SU-DHL-6 (cell line): ENCODE measurements around the gene TIE1.

ENCODE experiments used
- H2AFZ ChIP-seq: fragments of 200-600 bp; sonication (generic); 2 replicates; pipeline ENCODE4 v1.6.1; 2014; ENCODE audit warnings: low read depth, mild to moderate bottlenecking, moderate library complexity, mixed read lengths, antibody characterized with exemption, low read length; ENCODE audit not compliant: severe bottlenecking
- H3F3A ChIP-seq: fragments of 200-600 bp; shearing (Covaris generic); 2 replicates; pipeline ENCODE4 v1.6.0; 2016; ENCODE audit warnings: antibody characterized with exemption, mild to moderate bottlenecking; ENCODE audit not compliant: insufficient read depth
- H3K27ac ChIP-seq: fragments of 200-600 bp; sonication (generic); 2 replicates; pipeline ENCODE4 v1.5.1; 2016; ENCODE audit warnings: low read depth, mild to moderate bottlenecking, low read length, moderate library complexity, mixed read lengths
- H3K27me3 ChIP-seq: fragments of 200-600 bp; sonication (generic), shearing (Covaris generic); 2 replicates; pipeline ENCODE4 v1.6.0; 2014; ENCODE audit warnings: mild to moderate bottlenecking, low read length
- H3K36me3 ChIP-seq: fragments of 200-600 bp; sonication (generic); 2 replicates; pipeline ENCODE4 v1.6.1; 2014; ENCODE audit warnings: mild to moderate bottlenecking, low read length, mixed read lengths
- H3K4me2 ChIP-seq: fragments of 300-600, 200-600 bp; shearing (Covaris generic), sonication (generic); 2 replicates; pipeline ENCODE4 v1.6.0; 2014; ENCODE audit warnings: low read length, low read depth, mild to moderate bottlenecking; ENCODE audit not compliant: poor library complexity, severe bottlenecking
- H3K4me3 ChIP-seq: fragments of 200-600 bp; sonication (generic); 2 replicates; pipeline ENCODE4 v1.5.1; 2014; ENCODE audit warnings: antibody characterized with exemption, low read length, mild to moderate bottlenecking, mixed read lengths; ENCODE audit not compliant: insufficient read depth, poor library complexity, severe bottlenecking
- H3K79me2 ChIP-seq: fragments of 200-600 bp; sonication (generic); 2 replicates; pipeline ENCODE4 v1.6.1; 2014; ENCODE audit warnings: mild to moderate bottlenecking, low read length, moderate library complexity; ENCODE audit not compliant: insufficient read depth
- H3K9ac ChIP-seq: fragments of 200-600 bp; sonication (generic); 2 replicates; pipeline ENCODE4 v1.7.0; 2014; ENCODE audit warnings: mild to moderate bottlenecking, low read length
- H3K9me2 ChIP-seq: fragments of 200-600 bp; sonication (generic); replicated peaks from 2 replicates; pipeline ENCODE4 v1.6.1; 2014; ENCODE audit warnings: low read length; ENCODE audit not compliant: insufficient read depth
- H3K9me3 ChIP-seq: fragments of 200-600 bp; sonication (generic); 2 replicates; pipeline ENCODE4 v1.6.1; 2014; ENCODE audit warnings: low read length, mixed read lengths; ENCODE audit not compliant: insufficient read depth
- H4K20me1 ChIP-seq: fragments of 200-600 bp; sonication (generic); 2 replicates; pipeline ENCODE4 v1.6.1; 2014; ENCODE audit warnings: low read depth, mild to moderate bottlenecking, antibody characterized with exemption, low read length, moderate library complexity, mixed read lengths
- EZH2phosphoT487 ChIP-seq: fragments of 200-600 bp; sonication (generic), shearing (Covaris generic); conservative IDR thresholded peaks from 2 replicates; pipeline ENCODE4 v1.6.1; 2018; ENCODE audit warnings: mild to moderate bottlenecking, antibody characterized with exemption, low read length, moderate library complexity, mixed read lengths
- TF ChIP-seq, protein P1 (sequence below): fragments of 200-600 bp; sonication (generic); IDR thresholded peaks from one replicate; pipeline ENCODE4 v1.5.1; 2017; ENCODE audit warnings: antibody characterized with exemption, mild to moderate bottlenecking, low read length, moderate library complexity; ENCODE audit not compliant: insufficient read depth, poor library complexity, severe bottlenecking

Gene TIE1

GRCh38 chr1:43366601-43367025 lies 65.8 kb downstream of the TIE1 start:
- Histone ChIP-seq H3K4me3 (peak overlapping the region; percentile 98), H3K9me3 (no peaks in the 10 kb centered on the region), H4K20me1 (no peaks in the 10 kb centered on the region), H3K9me2 (no peaks in the 10 kb centered on the region), H3K27ac (peak overlapping the region; percentile 84), H3K36me3 (peaks cover 5% of the 10 kb centered on the region; the same call in 1 of the 2 replicates), H3K27me3 (no peaks in the 10 kb centered on the region), H2AFZ (no peak overlapping the region), H3K9ac (peak overlapping the region; percentile 94), H3F3A (peaks cover 28% of the 10 kb centered on the region), H3K79me2 (peaks cover 28% of the 10 kb centered on the region), H3K4me2 (peak overlapping the region; percentile 86)
- TF ChIP-seq EZH2phosphoT487: no peak
- TF ChIP-seq, protein P1, sequence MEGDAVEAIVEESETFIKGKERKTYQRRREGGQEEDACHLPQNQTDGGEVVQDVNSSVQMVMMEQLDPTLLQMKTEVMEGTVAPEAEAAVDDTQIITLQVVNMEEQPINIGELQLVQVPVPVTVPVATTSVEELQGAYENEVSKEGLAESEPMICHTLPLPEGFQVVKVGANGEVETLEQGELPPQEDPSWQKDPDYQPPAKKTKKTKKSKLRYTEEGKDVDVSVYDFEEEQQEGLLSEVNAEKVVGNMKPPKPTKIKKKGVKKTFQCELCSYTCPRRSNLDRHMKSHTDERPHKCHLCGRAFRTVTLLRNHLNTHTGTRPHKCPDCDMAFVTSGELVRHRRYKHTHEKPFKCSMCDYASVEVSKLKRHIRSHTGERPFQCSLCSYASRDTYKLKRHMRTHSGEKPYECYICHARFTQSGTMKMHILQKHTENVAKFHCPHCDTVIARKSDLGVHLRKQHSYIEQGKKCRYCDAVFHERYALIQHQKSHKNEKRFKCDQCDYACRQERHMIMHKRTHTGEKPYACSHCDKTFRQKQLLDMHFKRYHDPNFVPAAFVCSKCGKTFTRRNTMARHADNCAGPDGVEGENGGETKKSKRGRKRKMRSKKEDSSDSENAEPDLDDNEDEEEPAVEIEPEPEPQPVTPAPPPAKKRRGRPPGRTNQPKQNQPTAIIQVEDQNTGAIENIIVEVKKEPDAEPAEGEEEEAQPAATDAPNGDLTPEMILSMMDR: no peak

- Histone ChIP-seq H3F3A (peaks cover 21% of the 10 kb centered on the region), H3K27me3 (no peaks in the 10 kb centered on the region), H3K9me2 (no peaks in the 10 kb centered on the region), H2AFZ (peak overlapping the region; percentile 42), H3K4me2 (peak overlapping the region; percentile 86), H3K4me3 (peak overlapping the region; percentile 98), H3K9me3 (no peaks in the 10 kb centered on the region), H3K79me2 (peaks cover 28% of the 10 kb centered on the region), H3K9ac (peak overlapping the region; percentile 94), H3K36me3 (no peaks in the 10 kb centered on the region), H4K20me1 (no peaks in the 10 kb centered on the region), H3K27ac (peak overlapping the region; percentile 84)
- TF ChIP-seq, protein P1: no peak
- no peak for TF ChIP-seq EZH2phosphoT487
Measured at GRCh38 chr1:43367026-43367903, 66.5 kb downstream of the TIE1 start.

- peak within 1 kb of the TSS; percentile 84 for H3K27ac ChIP-seq
Measured at GRCh38 chr1:43367904-43368645, 67.3 kb downstream of the TIE1 start, which contains the start of gene ELOVL1. ELOVL1 (minus strand) TSS chr1:43368011; CDS start chr1:43365609, 2,402 bp downstream.

More at GRCh38 chr1:43367904-43368645, 67.3 kb downstream of the TIE1 start, which contains the start of gene ELOVL1:
- TF ChIP-seq, protein P1: no peak
- no peak for TF ChIP-seq EZH2phosphoT487
- peak within 1 kb of the TSS; percentile 58 for H2AFZ ChIP-seq
- H3K4me3 ChIP-seq: peak within 1 kb of the TSS; percentile 98
- no peaks in the 10 kb centered on the region for H3K27me3 ChIP-seq
- H4K20me1 ChIP-seq: no peaks in the 10 kb centered on the region
- H3K9ac ChIP-seq: peak within 1 kb of the TSS; percentile 94
- no peaks in the 10 kb centered on the region for H3K9me3 ChIP-seq
- H3K4me2 ChIP-seq: peak within 1 kb of the TSS; percentile 86
- peaks cover 14% of the 10 kb centered on the region for H3F3A ChIP-seq
- no peaks in the 10 kb centered on the region for H3K9me2 ChIP-seq
- no peaks in the 10 kb centered on the region for H3K36me3 ChIP-seq
- H3K79me2 ChIP-seq: peaks cover 28% of the 10 kb centered on the region
